Activated CD8-positive, alpha-beta T cell treated with anti-CD3 and anti-CD28 coated beads for 36 hours (primary cell): ENCODE measurements around the gene RABGAP1L. TPM values are rescaled to one million over a fixed set of nuclear protein-coding genes. Genes with fewer than 3 reads are reported as not detected.

Experiments
- ATAC-seq: fragments of 200-7000 bp; cut with Tn5 transposase; one replicate; pipeline ENCODE4 v1.10.0; 2021; ENCODE audit warnings: mild to moderate bottlenecking, moderate library complexity
- CTCF ChIA-PET: fragments of 350-600 bp; sonication (Branson Sonifier 250); formaldehyde crosslinking; loops from one replicate; lab custom pipeline; 2021; ENCODE audit warnings: antibody characterized with exemption; lab: Charles Lee
- POLR2A ChIA-PET: fragments of 350-600 bp; sonication (Branson Sonifier 250); formaldehyde crosslinking; loops from one replicate; lab custom pipeline; 2021; ENCODE audit warnings: antibody characterized with exemption; lab: Charles Lee
- DNase-seq: peaks from one replicate; pipeline ENCODE4 v3.0.0-alpha.2; 2020
- H3K27ac Mint-ChIP-seq: one replicate; pipeline ENCODE4 v1.8.0; 2021; ENCODE audit warnings: mild to moderate bottlenecking, mixed read lengths
- H3K27me3 Mint-ChIP-seq: one replicate; pipeline ENCODE4 v1.8.0; 2021; ENCODE audit warnings: mixed read lengths
- H3K36me3 Mint-ChIP-seq: one replicate; pipeline ENCODE4 v1.8.0; 2021; ENCODE audit warnings: low read depth, mixed read lengths
- H3K4me1 Mint-ChIP-seq: one replicate; pipeline ENCODE4 v1.8.0; 2021; ENCODE audit warnings: low read depth, mixed read lengths
- H3K4me3 Mint-ChIP-seq: one replicate; pipeline ENCODE4 v1.8.0; 2021; ENCODE audit warnings: mild to moderate bottlenecking, moderate library complexity, mixed read lengths
- H3K9me3 Mint-ChIP-seq: one replicate; pipeline ENCODE4 v1.8.0; 2021; ENCODE audit warnings: mixed read lengths
- CTCF ChIP-seq: fragments of 200-600 bp; IDR thresholded peaks from one replicate; pipeline ENCODE4 v1.8.0; 2022; ENCODE audit warnings: antibody characterized with exemption, mild to moderate bottlenecking
- intact Hi-C: fragments of 100-400 bp; cut with micrococcal nuclease; formaldehyde crosslinking; loops from one replicate; pipeline ENCODE4 v1.10.0; 2022
- total RNA-seq, 2 experiments: library from RNA; stranded (reverse); gene quantifications; one replicate each; pipeline ENCODE4 v1.2.3, GENCODE V29; 2021

The RABGAP1L gene
- total RNA-seq, 2 experiments from 2014 or later, result 26.9 to 29.4 TPM

GRCh38 chr1:174451408-174451807 lies 292.1 kb downstream of the RABGAP1L start:
- Mint-ChIP-seq H3K4me3 (no peak overlapping the region), H3K36me3 (no peaks in the 10 kb centered on the region), H3K27me3 (no peaks in the 10 kb centered on the region), H3K9me3 (no peaks in the 10 kb centered on the region), H3K4me1 (no peaks in the 10 kb centered on the region), H3K27ac (no peak overlapping the region)
- TF ChIP-seq CTCF, result no peak
- intact Hi-C loops, result no loop called here
- CTCF ChIA-PET, result interaction anchor here (0.7 to 1.5 kb wide), 2 partner anchors 10 to 15 kb away, joined by 3 to 5 read pairs; no protein-coding TSS in a partner anchor
- ATAC-seq (no peak), DNase-seq (no peak)
- POLR2A ChIA-PET, result no interaction called here

- no peaks in the 10 kb centered on the region for H3K9me3 Mint-ChIP-seq
- DNase-seq, result no peak
- no peaks in the 10 kb centered on the region for H3K4me1 Mint-ChIP-seq
- no peak overlapping the region for H3K27ac Mint-ChIP-seq
- no peak for TF ChIP-seq CTCF
- no peaks in the 10 kb centered on the region for H3K36me3 Mint-ChIP-seq
- H3K4me3 Mint-ChIP-seq, result no peak overlapping the region
- ATAC-seq, result no peak
- POLR2A ChIA-PET, result no interaction called here
- intact Hi-C loops, result no loop called here
- no peaks in the 10 kb centered on the region for H3K27me3 Mint-ChIP-seq
- CTCF ChIA-PET, result interaction anchor here (1.2 to 1.4 kb wide), 2 partner anchors 14 to 203 kb away, joined by 3 to 4 read pairs; no protein-coding TSS in a partner anchor
Observed at GRCh38 chr1:174465855-174466254, 306.5 kb downstream of the RABGAP1L start.

- no peak for ATAC-seq
- TF ChIP-seq CTCF, result no peak
- intact Hi-C loops, result no loop called here
- CTCF ChIA-PET, result interaction anchor here (1.2 kb wide), 1 partner anchor 15 kb away, joined by 3 read pairs; no protein-coding TSS in a partner anchor
- no peaks in the 10 kb centered on the region for H3K9me3 Mint-ChIP-seq
- H3K4me3 Mint-ChIP-seq, result no peak overlapping the region
- no peaks in the 10 kb centered on the region for H3K27me3 Mint-ChIP-seq
- POLR2A ChIA-PET, result no interaction called here
- no peak overlapping the region for H3K27ac Mint-ChIP-seq
- DNase-seq, result no peak
- no peaks in the 10 kb centered on the region for H3K4me1 Mint-ChIP-seq
- no peaks in the 10 kb centered on the region for H3K36me3 Mint-ChIP-seq
Observed at GRCh38 chr1:174466607-174467006, 307.3 kb downstream of the RABGAP1L start.

- Mint-ChIP-seq H3K4me3 (no peak overlapping the region), H3K27ac (no peak overlapping the region), H3K36me3 (peaks cover 1% of the 10 kb centered on the region), H3K9me3 (no peaks in the 10 kb centered on the region), H3K4me1 (no peaks in the 10 kb centered on the region), H3K27me3 (no peaks in the 10 kb centered on the region)
- intact Hi-C loops, result no loop called here
- DNase-seq (no peak), ATAC-seq (no peak)
- ChIA-PET POLR2A (no interaction called here), CTCF (no interaction called here)
- TF ChIP-seq CTCF, result no peak
Observed at GRCh38 chr1:174469052-174469451, 309.7 kb downstream of the RABGAP1L start.

GRCh38 chr1:174469687-174470086 lies 310.4 kb downstream of the RABGAP1L start:
- Mint-ChIP-seq H3K27ac (no peak overlapping the region), H3K4me1 (no peaks in the 10 kb centered on the region), H3K36me3 (peaks cover 1% of the 10 kb centered on the region), H3K4me3 (no peak overlapping the region), H3K27me3 (no peaks in the 10 kb centered on the region), H3K9me3 (no peaks in the 10 kb centered on the region)
- CTCF ChIA-PET, result interaction anchor here (1.0 kb wide), 1 partner anchor 43 kb away, joined by 3 read pairs; no protein-coding TSS in a partner anchor
- DNase-seq (no peak), ATAC-seq (no peak)
- TF ChIP-seq CTCF, result no peak
- POLR2A ChIA-PET, result no interaction called here
- intact Hi-C loops, result no loop called here
